ENCODE data around the gene PDE2A.

Gene PDE2A

DNA sequence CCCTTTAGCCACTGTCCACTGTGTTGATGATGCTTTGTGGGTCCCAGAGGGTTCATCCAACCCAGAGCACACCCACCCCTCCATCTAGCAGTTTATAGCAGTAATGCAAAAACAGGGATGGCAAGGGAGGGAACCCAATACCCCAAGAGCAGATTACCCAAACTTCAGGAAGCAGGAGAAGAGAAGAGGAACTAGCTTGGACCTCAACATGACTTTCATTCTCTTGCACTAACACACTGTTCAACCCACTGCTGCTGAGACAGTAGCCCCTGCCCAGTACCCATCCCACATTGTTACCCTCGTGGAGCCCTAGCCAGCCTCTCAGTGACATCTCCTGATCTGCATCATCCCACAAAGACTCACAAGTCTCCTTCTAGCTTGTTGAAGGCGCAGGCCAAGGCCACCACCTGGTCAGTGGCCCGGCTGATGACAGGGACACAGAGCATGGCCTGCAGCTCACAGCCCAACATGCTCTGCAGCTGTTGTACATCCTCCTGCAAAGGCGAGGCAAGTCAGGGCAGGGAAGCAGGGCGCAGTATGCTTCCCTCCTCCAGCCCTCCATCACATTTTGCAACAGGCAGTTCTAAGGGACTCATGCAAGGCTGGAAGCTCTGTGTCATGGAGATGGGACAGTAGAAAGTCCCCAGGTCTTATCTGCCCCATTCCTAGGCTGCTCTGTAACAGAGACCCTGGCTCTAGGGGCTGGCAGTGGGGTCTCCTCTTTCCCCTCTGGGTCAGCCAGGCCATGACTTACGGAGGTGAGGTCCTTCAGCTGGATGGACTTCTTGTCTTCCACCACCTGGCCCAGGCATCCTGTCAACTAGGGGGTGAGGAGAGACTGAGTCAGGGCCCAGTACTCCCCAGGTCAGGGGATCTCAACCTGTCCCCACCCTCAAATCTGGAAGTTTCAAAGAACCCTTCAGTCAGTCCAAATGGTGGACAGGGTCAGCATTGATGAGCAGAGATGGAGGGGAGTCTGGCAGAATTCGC lies 85.5 kb downstream of the PDE2A start:
- TF ChIP-seq GATA2 (IDR thresholded peaks at IDR 0.05; ENCODE audit: low read depth, low read length) (no peak), GATA3 (IDR thresholded peaks at IDR 0.05; ENCODE audit: low read depth, low read length) (no peak)

DNA sequence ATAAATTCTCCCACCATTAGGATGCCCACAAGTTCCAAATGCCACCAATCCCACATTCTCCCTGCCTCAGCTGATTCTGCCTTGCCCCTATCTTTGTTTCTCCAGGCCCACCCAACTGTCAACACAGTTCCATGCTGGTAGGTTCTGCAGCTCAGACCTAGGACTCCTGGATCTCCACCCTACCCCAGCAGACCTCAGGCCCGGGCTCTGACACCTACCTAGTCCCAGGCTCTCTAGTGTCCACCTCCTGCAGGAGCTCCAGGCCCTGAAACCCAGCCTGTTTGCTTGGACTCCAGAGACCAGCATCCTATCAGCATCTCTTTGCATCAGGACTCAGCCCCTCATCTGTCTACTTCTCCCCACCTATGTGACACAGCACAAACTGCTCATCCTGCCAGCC lies 86.5 kb downstream of the PDE2A start:
- TF ChIP-seq GATA2 (IDR thresholded peaks at IDR 0.05; ENCODE audit: low read depth, low read length) (no peak), GATA3 (IDR thresholded peaks at IDR 0.05; ENCODE audit: low read depth, low read length) (no peak)

DNA sequence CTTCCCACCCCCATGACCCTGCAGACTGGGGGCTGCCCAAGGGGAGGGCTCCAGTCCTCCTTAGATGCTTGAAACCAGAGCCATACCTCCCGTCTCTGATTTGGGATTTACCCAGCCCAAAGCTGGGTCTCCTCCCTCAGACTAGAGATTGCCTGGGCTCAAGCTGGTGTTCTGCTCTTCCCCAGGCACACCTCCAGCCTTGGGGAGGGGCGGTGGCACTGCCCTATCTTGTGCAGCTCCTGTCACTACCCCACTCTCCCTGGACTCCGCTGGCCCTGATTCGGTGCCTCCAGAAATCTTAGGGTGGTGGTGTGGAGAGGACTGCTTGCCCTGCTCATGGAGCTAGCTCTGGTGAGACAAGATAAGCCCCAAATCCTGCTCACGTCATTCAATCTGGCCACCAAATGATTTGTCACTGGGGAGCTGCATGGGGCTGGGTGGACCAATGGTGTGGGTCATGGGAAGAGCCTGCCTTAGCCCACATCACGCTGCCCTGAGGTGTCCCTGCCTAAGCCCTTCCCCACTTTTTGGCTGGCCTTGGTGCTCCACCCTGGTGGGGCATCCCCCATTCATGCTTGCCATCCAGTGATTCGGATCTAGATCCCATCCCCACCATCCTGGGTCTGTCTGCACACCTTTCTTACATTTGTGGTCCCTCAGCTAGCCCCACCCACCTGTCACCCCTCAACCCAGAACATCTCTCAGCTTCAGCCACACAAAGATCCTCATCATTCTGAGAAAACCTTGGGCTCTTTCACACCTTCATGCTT lies 87.7 kb downstream of the PDE2A start:
- TF ChIP-seq GATA2 (IDR thresholded peaks at IDR 0.05; ENCODE audit: low read depth, low read length) (no peak), GATA3 (IDR thresholded peaks at IDR 0.05; ENCODE audit: low read depth, low read length) (no peak)

DNA sequence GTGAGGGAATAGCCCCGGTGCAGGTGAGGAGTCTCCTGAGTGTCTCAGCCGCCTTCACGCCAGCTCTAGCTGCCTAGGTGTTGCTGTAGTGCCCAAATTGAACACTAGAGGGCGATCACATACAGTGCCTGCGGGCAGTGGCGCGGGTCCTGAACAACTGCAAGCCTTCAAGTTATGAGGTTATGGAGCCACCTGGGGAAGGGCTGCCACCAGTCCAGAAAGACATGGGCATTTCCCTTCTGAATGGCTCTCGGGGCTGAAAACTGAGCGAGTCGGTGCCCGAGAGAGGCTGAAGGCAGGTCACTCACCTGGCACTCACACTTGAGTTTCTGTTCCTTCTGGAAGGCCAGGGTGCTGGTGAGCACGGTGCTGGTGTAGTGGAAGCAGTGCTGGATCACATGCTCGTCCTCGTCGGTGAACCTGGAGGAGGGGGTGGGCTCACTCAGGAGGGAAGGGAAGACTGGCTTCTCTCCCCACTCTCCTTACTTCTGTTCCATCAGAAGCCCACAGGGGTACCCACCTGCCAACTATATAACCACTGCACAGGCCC lies 88.4 kb downstream of the PDE2A start:
- TF ChIP-seq GATA2 (IDR thresholded peaks at IDR 0.05; ENCODE audit: low read depth, low read length) (no peak), GATA3 (IDR thresholded peaks at IDR 0.05; ENCODE audit: low read depth, low read length) (no peak)

DNA sequence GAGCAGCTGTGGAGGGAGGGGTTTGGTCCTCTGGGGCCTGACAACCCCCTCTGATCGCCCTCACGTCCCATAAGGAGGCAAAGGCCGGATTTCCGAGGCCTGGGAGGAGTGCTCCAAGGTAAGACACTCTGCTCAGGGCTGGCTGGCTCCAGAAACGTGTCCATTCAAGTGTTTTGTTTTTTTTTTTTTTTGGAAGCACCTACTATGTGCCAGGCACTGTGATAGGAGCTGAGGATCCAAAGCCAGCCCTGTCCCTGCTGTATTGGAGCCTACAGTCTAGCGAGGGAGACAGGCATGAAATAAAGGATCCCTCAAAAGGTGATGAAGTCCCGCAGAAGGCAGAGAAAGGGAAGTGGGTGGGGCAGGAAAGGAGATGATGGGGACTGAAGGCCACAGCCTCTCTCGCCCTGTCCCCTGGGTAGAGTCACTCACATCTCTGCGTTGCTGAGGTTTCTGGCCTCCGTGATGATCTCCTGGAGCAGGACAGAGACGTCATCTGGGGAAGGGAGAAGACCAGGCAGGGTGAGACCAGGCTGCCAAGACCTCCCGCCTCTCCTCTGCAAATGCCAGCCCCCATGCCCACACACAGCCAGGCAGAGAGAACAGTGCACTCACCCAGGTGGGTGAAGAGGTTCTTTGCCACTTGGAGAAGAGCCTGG lies 89.2 kb downstream of the PDE2A start:
- TF ChIP-seq GATA3 (IDR thresholded peaks at IDR 0.05; ENCODE audit: low read depth, low read length): no peak
- no peak for TF ChIP-seq GATA2 (IDR thresholded peaks at IDR 0.05; ENCODE audit: low read depth, low read length)

DNA sequence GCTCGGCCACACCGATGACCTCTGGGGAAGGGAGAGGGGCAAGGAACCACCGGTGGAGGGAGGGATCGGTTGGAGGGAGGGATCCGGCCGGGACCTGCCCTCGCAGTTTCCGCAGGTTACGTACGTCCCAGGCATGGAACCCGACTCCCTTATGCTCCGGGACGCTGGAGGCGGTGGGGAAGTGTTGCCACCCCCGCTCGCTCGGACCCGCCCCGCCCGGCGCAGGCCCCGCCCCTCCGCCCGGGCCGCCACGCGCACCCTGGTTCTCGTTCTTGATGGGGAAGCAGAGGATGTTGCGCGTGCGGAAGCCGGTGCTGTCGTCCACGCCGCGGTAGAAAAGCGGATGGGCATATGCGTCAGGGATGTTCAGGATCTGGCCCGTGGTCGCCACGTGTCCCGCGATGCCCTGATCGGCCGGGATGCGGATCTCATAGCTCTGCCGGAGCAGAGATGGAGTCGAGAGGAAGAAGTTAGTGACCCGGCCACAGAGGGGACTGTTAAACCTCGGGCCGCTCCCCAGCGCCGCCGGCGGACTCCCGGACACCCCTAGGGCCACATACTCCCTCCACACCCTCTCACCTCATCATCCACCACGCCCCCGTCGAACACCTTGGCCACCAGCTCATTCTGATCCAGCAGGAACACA lies 89.8 kb downstream of the PDE2A start:
- TF ChIP-seq GATA3 (IDR thresholded peaks at IDR 0.05; ENCODE audit: low read depth, low read length) (no peak), GATA2 (IDR thresholded peaks at IDR 0.05; ENCODE audit: low read depth, low read length) (no peak)

DNA sequence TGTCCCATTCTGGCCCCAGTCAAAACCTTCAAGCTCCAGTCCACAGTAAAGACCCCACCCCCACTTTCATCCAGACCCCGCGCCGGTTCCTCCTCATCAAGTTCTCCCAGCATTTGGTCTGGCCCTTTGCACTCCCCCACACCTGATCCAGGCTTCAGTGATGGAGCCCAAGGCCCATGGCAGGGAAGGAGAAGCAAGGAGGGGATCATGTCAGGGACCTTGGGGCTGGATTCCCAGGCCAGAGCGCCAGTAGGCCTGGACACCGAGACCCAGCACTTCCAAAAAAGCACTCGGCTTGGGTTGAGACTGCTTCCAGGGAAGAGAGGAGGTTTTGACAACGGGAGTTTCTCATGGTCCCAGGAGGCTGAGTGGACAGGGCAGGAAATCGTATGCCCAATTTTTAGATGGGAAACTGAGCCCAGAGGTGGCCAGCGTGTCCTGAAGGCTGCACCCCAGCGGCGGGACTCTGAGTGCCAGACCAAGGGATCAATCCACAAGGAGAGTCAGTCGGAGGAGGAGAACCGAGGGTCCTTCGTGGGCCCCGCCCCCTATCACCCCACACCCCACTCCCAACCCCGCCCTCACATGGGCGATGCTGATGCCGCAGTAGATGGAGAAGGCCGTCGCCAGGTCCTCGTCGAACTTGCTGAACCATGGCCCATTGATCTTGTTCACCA lies 90.5 kb downstream of the PDE2A start:
- TF ChIP-seq GATA2 (IDR thresholded peaks at IDR 0.05; ENCODE audit: low read depth, low read length) (no peak), GATA3 (IDR thresholded peaks at IDR 0.05; ENCODE audit: low read depth, low read length) (no peak)

DNA sequence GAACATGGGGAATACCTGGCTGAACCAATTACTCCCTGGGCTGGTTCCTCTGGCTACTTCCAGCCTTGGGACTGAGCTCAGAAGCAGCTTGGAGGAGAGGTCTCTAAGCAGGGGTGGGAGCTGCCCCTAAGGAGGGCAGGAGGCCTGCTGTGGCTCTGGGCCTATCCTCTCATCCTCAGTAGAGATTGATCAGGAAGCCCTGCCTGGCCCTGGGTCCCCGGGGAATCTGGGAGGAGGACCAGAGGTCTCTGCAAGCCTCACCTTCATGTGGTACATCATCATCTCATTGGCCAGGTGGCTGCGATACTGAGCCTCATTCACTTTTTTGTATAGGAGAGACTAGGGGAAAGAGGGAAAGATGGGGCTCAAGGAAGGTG lies 91.1 kb downstream of the PDE2A start:
- TF ChIP-seq GATA2 (IDR thresholded peaks at IDR 0.05; ENCODE audit: low read depth, low read length) (no peak), GATA3 (IDR thresholded peaks at IDR 0.05; ENCODE audit: low read depth, low read length) (no peak)

DNA sequence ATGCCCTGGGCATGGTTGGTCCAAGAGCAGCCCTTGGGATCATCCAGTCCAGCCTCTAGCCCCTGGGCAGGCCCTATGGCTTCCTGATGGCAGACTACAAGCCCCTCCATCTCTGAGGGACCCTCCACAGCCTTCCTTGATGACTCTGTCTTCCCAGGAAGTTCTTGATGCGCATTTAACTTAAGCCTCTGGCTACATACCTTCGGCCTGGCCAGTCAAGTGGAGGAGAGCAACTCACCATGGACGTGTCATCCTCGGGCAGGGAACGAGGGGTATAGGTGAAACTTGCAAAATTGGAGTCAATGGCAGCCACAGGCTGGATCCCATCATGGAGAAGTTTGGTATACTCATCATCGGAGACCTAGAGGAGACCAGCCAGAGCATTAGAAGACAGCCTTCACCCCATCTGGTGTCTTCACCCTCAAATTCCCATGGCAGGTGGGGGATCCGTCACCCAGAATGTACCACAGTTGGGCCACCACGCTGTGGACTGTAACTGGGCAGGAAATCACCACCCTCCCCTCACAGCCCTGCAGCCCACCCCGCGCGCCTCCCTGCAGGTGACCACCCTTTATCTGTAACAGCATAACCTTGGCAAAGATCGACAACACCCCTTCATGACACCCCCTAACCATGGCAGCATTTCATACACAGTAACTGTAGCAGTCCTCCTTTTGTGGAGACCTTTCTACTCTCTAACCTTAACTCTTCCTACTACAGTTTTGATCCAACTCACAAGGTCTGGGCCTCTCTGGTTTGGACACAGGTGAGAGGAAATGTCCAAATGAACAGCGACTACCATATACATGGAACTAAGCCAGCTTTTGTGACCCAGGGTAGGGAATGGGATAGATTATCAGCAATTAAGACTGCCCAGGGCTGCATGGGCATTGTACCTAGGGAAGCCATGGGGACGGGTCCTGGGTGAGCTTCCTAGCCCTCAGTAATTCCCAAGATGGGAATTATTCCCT lies 91.7 kb downstream of the PDE2A start:
- TF ChIP-seq GATA3 (IDR thresholded peaks at IDR 0.05; ENCODE audit: low read depth, low read length) (no peak), GATA2 (IDR thresholded peaks at IDR 0.05; ENCODE audit: low read depth, low read length) (no peak)

DNA sequence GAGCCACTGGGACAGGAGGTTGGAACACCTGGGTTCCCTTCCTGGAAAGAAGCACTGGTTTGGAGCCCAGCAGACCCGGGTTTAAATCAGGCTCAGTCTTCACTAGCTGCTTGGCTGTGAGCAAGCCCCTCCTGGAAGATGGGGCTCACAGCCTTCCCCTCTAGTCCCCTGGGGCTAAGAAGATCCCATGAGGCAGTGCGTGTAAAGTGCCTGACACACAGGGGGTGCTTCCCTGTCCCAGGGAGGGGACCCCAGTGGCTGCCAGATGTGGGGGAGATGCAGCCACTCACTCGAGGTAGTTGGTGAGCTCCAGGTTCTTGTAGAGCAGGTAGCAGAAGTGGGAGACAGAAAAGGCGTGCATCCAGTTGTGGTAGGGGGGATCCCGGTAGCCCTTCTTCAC lies 93.2 kb downstream of the PDE2A start:
- TF ChIP-seq GATA3 (IDR thresholded peaks at IDR 0.05; ENCODE audit: low read depth, low read length) (no peak), GATA2 (IDR thresholded peaks at IDR 0.05; ENCODE audit: low read depth, low read length) (no peak)

DNA sequence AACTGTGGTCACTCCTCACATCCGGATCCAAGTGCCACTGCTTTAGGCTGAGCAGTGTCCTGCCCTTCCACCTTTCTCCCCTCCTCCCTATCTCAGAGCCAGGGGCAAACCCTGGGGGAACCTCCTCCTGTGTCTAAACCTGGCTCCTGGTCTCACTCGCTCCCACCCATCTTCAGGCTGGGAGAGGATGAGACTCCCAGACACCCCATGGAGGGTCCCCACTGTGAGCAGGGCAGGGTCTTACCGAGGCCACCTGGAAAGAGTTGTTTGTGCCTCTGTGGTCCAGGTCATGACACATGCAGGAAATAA lies 93.6 kb downstream of the PDE2A start:
- TF ChIP-seq GATA2 (IDR thresholded peaks at IDR 0.05; ENCODE audit: low read depth, low read length) (no peak), GATA3 (IDR thresholded peaks at IDR 0.05; ENCODE audit: low read depth, low read length) (no peak)
